ENCODE results near the gene SLC6A17. TPM values are rescaled to one million over a fixed set of nuclear protein-coding genes. Genes with fewer than 3 reads are reported as not detected.

SLC6A17 gene
- total RNA-seq (2014; rRNA removed; shearing (Covaris generic)) (0.76 and 2.4 TPM in 2 replicates), polyA plus RNA-seq (2016; fragmentation: Nextera tagmentation; extraction: Ambion mirVana) (0.34 and 0.45 TPM in 2 replicates)

DNA sequence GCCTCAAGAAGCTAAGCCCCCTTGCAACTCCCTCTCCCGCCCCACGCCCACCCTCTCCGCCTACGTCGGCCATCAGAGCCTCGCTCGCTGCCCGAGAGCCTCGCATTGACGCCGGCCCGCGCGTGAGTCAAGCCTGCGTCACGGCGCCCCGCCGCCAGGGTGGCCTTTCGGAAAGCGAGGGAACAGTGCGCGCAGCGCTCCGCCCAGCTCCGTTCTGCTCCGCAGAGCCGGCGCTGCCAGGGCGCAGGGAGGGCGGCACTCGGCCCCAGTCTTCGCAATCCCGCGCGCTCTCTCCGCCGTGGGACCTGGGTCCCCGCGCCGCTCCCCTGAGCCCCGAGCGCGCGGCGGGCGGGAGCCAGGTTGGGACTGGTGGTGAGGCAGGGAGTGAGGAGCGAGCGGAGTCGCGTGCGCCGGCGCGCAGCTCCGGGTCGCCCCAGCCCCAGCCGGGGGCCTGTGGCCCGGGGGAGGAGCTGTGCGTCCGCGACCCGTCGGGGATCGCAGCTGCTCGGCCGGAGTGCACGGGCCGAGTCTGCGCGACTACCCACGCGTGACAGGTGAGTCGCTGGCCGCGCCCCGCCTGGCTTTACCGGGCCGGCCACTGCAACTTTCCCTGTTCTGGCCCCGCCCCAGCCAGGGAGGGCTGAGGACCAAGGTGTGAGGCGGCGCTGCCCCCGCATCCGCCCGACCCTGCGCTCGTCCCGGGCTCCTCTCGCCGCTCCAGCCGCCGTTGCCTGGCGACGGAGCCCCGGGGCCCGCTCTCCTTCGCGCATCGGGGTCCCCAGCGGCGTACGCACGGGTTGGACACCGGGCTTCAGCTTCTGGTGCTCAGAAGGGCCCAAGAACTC, at the start of gene SLC6A17:
Gene SLC6A17, plus strand, starts transcription at position 165 of the 845 bp plus-strand sequence. CDS start 16,436 bp downstream, outside the sequence.
- Histone ChIP-seq H3K27me3 (replicated peaks; ENCODE audit: insufficient read depth) (peaks cover 14% of the 10 kb centered on the region), H3K9me2 (ENCODE audit: insufficient read depth) (no peaks in the 10 kb centered on the region), H3K9me3 (ENCODE audit: low read depth) (no peaks in the 10 kb centered on the region), H3K79me2 (ENCODE audit: insufficient read depth) (no peaks in the 10 kb centered on the region), H3K4me2 (ENCODE audit: unreplicated experiment) (peak within 1 kb of the TSS; percentile 67), H4K20me1 (ENCODE audit: insufficient read depth) (no peaks in the 10 kb centered on the region), H3K36me3 (ENCODE audit: low read depth) (no peaks in the 10 kb centered on the region), H2AFZ (peak within 1 kb of the TSS; percentile 61), H3K4me3 (peak within 1 kb of the TSS; percentile 67), H3K9ac (peak within 1 kb of the TSS; percentile 46; the same call in 1 of the 2 replicates), H3K27ac (no peak within 1 kb of the TSS), H3F3A (ENCODE audit: insufficient read depth) (peaks cover 7% of the 10 kb centered on the region; the same call in 1 of the 2 replicates), H3K4me1 (ENCODE audit: insufficient read depth) (0 out of 2 replicates have a peak, but pooled peaks cover 13% of the 10 kb centered on the region)
- DNase-seq = peak; percentile 91
- in situ Hi-C loops (cut with MboI) = no loop called here
- WGBS, 2 experiments (ENCODE audit: low coverage in 1 of 2, low lambda C conversion rate in 2 of 2, missing lambda C conversion rate in 2 of 2) = 1% methylated on average over 76 to 78 of the region's 104 CpGs
- no peak for TF ChIP-seq EZH2phosphoT487 (IDR thresholded peaks at IDR 0.05; ENCODE audit: insufficient read depth, low read depth)
- no peak for TF ChIP-seq EZH2 (IDR thresholded peaks at IDR 0.05; ENCODE audit: insufficient read depth, poor library complexity, severe bottlenecking)

DNA sequence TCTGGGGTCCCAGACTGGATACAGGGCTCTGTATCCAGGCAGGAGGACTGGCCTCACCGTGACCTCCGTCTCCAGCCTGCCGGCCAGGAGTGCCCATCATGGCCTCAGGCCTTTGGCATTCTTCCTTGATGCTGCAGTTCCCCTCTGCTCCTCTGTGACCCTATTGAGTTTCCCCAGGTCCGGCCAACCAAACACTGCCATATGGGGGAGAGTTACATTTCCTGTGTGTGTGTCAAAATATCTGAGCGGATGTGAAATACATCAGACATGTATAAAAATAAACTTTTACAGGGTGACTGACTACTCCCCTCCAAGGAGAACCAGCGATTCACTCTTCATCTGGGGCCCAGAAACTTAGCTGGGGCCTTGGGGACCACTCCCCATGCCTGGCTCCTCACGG, 48.2 kb upstream of the SLC6A17 start:
- in situ Hi-C loops (cut with MboI) = no loop called here

DNA sequence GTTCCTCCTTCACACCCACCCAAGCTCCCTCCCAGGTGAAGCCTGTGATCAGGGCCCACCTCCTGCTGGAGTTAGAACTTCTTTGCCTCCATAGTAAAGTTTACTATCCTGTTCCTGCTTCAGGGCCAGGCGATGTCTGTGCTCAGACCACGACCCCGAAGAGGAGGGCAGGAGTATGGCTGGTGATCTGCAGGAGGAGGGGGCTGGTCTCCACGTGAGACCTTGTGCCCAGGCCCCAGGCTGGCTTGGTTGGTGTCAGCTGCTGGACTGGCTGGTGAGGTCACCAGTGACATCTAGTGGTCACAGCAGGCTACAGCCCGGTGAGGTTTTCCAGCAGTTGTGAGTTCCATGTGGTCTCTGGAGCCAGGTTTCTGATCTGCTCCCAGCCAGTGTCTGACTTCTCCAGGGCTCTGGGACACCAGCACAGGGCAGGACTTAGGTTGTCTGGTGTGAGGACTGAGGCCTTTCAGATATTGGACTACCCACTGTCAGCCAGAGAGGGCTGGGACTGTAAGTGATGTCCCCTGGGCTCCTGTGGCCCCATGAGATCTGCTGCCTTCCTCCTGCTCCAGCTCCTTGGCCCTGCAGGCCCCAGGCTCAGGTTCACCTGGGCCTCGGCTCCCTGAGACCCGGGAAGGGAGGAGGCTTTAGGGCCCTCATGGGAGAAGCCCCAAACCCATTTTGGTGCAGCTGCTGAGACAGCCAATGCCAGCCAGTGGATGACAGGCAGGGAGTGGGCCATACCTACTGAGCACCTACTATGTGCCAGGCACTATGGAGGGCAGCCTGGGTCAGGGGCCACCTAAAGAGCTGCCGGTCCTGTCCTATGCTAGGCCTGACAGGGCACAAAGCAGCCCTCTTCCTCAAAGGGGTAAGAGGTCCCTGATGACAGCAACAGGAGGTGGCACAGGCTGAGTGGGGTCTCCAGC, 44.0 kb upstream of the SLC6A17 start:
- Histone ChIP-seq H3K4me1 (ENCODE audit: insufficient read depth) (no peaks in the 10 kb centered on the region), H3K4me2 (ENCODE audit: unreplicated experiment) (no peak overlapping the region), H3K36me3 (ENCODE audit: low read depth) (no peaks in the 10 kb centered on the region), H3K4me3 (no peak overlapping the region), H3F3A (ENCODE audit: insufficient read depth) (no peaks in the 10 kb centered on the region), H3K9me3 (ENCODE audit: low read depth) (no peaks in the 10 kb centered on the region), H4K20me1 (ENCODE audit: insufficient read depth) (no peaks in the 10 kb centered on the region), H3K9me2 (ENCODE audit: insufficient read depth) (no peaks in the 10 kb centered on the region), H3K79me2 (ENCODE audit: insufficient read depth) (no peaks in the 10 kb centered on the region), H2AFZ (no peak overlapping the region), H3K9ac (no peak overlapping the region), H3K27me3 (replicated peaks; ENCODE audit: insufficient read depth) (no peaks in the 10 kb centered on the region), H3K27ac (no peak overlapping the region)
- in situ Hi-C loops (cut with MboI) = no loop called here
- 9 to 11% methylated on average over 8 of the region's 8 CpGs for WGBS, 2 experiments (ENCODE audit: low coverage in 1 of 2, low lambda C conversion rate in 2 of 2, missing lambda C conversion rate in 2 of 2)
- DNase-seq = peak; percentile 77
- no peak for TF ChIP-seq EZH2phosphoT487 (IDR thresholded peaks at IDR 0.05; ENCODE audit: insufficient read depth, low read depth)
- no peak for TF ChIP-seq EZH2 (IDR thresholded peaks at IDR 0.05; ENCODE audit: insufficient read depth, poor library complexity, severe bottlenecking)

More for the DNA sequence above, 48.2 kb upstream of the SLC6A17 start:
- Histone ChIP-seq H3K9me2 (ENCODE audit: insufficient read depth) (no peaks in the 10 kb centered on the region), H2AFZ (no peak overlapping the region), H3K79me2 (ENCODE audit: insufficient read depth) (no peaks in the 10 kb centered on the region), H3K4me2 (ENCODE audit: unreplicated experiment) (no peak overlapping the region), H4K20me1 (ENCODE audit: insufficient read depth) (no peaks in the 10 kb centered on the region), H3K27ac (no peak overlapping the region), H3K36me3 (ENCODE audit: low read depth) (no peaks in the 10 kb centered on the region), H3K9ac (no peak overlapping the region), H3F3A (ENCODE audit: insufficient read depth) (no peaks in the 10 kb centered on the region), H3K9me3 (ENCODE audit: low read depth) (no peaks in the 10 kb centered on the region), H3K4me3 (no peak overlapping the region), H3K4me1 (ENCODE audit: insufficient read depth) (no peaks in the 10 kb centered on the region), H3K27me3 (replicated peaks; ENCODE audit: insufficient read depth) (no peaks in the 10 kb centered on the region; the same call in 1 of the 2 replicates)
- TF ChIP-seq EZH2 (IDR thresholded peaks at IDR 0.05; ENCODE audit: insufficient read depth, poor library complexity, severe bottlenecking) = no peak
- no peak for TF ChIP-seq EZH2phosphoT487 (IDR thresholded peaks at IDR 0.05; ENCODE audit: insufficient read depth, low read depth)
- DNase-seq = no peak
- WGBS, 2 experiments (ENCODE audit: low coverage in 1 of 2, low lambda C conversion rate in 2 of 2, missing lambda C conversion rate in 2 of 2) = 72 to 75% methylated on average over 7 of the region's 7 CpGs

DNA sequence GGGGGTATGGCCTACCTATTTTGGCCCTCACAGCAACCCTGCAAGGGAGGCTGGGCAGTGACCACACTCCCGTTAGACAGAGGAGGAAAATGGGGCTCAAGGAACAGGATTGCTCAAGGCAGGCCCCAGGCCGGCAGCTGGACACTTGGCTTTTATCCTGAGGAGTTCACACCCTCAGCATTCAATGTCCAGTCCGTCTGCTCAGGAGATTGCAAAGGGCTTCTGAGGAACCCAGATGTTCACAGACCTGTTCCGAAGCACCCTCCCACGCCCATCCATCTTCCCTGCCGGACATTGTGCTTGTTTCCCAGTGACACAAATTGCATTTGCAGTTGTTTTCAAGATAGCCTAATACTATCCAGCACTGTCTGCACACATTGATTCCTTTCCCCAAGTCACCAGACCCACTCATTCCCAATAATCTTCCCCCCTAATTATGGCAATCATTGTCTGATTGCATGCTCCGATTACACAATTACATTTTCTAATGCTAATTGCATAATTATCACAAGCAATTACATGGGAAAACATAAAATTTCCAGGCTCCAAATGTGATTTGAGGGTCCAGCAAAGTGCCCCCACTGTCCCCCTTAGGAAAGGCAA, 42.3 kb upstream of the SLC6A17 start:
- Histone ChIP-seq H3K4me3 (no peak overlapping the region), H4K20me1 (ENCODE audit: insufficient read depth) (no peaks in the 10 kb centered on the region), H3K36me3 (ENCODE audit: low read depth) (no peaks in the 10 kb centered on the region), H3K9me3 (ENCODE audit: low read depth) (no peaks in the 10 kb centered on the region), H3K4me1 (ENCODE audit: insufficient read depth) (no peaks in the 10 kb centered on the region), H3K9me2 (ENCODE audit: insufficient read depth) (no peaks in the 10 kb centered on the region), H3K79me2 (ENCODE audit: insufficient read depth) (no peaks in the 10 kb centered on the region), H3K27ac (no peak overlapping the region), H3K4me2 (ENCODE audit: unreplicated experiment) (no peak overlapping the region), H3K27me3 (replicated peaks; ENCODE audit: insufficient read depth) (no peaks in the 10 kb centered on the region), H3F3A (ENCODE audit: insufficient read depth) (no peaks in the 10 kb centered on the region), H3K9ac (no peak overlapping the region), H2AFZ (no peak overlapping the region)
- TF ChIP-seq EZH2 (IDR thresholded peaks at IDR 0.05; ENCODE audit: insufficient read depth, poor library complexity, severe bottlenecking) = no peak
- no peak for DNase-seq
- 64 to 65% methylated on average over 7 of the region's 7 CpGs for WGBS, 2 experiments (ENCODE audit: low coverage in 1 of 2, low lambda C conversion rate in 2 of 2, missing lambda C conversion rate in 2 of 2)
- in situ Hi-C loops (cut with MboI) = no loop called here
